Epithelial cell of prostate (primary cell): ENCODE measurements around the gene GPR75.
"Not testable (repeated sequence)": the region's sequence is repeated elsewhere in the genome, so short reads cannot be mapped to it uniquely, and the experiment has no call there.

Source experiments
- DNase-seq: peaks from one replicate; pipeline ENCODE4 v3.0.0-alpha.2; 2011; ENCODE audit warnings: low read depth, low spot score
- H3K27ac ChIP-seq: fragments of 450-650 bp; 2 replicates; pipeline ENCODE4 v1.5.1; 2017; ENCODE audit warnings: mild to moderate bottlenecking

Gene GPR75

DNA sequence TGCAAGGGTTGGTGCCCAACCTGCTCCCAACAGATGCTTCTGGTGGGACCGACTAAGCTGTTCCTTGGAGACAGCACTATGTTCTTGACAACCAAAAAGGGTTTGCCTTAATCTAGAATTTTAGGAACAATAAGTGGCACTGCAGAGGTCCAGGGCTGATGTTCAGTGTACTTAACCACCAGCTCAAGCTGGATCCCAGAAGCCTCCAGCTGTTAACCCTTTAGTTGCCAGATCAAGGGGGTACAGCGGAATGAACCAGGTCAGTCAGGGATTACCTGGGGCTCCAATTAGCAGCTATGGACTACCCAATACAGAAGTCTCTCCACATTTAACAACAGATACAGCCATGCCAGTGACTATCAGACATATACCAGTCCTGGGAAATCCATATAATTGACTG lies 3.5 kb downstream of the GPR75 start:
- no peak overlapping the region for H3K27ac ChIP-seq
- no peak for DNase-seq

DNA sequence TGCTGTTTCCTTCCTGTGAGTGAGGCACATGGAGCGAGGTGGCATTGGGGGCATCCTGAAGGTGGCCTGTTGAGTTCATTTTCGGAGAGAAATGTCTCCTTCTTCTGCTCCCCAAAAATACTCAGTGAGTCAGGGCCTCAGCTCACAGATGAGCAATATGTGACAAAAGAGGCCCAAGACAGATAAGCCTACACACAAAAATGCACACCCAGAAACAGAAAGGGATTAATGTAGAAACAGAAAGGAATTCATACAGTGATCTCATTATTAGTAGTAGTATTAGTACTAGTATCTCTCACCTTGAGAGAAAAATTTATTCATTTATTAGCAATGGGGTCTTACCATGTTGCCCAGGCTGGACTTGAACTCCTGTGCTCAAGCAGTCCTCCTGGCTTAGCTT lies 5.1 kb downstream of the GPR75 start:
- H3K27ac ChIP-seq = peak overlapping the region; percentile 1
- DNase-seq = no peak

DNA sequence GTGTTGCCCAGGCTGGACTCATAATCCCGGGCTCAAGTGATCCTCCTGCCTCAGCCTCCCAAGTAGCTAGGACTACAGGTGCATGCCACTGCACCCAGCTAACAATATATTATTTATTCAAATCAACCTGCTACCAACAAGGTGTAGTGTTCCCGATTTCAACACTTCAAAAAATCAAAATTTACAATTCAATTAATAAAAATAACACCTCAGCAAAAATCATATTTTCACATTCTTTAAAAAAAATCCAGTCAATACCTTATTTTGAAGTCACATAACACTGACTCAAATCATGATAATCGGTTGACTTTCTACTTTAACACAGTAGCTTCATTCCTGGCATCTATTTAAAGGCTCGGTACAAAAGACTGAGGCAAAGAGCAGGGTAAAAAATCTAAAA lies 7.2 kb downstream of the GPR75 start:
- no peak for DNase-seq
- no peak overlapping the region for H3K27ac ChIP-seq

DNA sequence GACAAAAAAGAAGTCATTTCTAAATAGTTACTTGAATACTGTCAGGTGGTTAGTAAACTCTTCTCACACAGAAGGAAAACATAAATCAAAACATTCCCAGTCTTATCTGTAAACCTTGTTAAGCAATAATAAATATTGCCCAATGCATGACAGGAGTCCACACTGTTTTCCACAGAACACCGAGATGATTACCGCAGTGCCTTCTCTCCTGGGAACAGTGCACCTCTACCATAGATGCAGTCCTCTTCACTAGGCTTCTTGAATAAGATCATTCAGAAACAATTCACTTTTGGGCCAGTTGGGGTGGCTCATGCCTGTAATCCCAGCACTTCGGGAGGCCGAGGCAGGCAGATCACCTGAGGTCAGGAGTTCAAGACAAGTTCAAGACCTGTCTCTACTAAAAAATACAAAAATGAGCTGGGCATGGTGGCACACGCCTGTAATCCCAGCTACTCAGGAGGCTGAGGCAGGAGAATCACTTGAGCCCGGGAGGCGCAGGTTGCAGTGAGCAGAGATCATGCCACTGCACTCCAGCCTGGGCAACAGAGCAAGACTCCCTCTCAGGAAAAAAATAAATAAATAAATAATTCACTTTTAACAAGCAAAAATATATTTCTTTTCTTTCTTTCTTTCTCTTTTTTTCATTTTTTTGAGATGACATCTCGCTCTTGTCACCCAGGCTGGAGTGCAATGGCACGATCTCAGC lies 8.6 kb downstream of the GPR75 start:
- DNase-seq = not testable (repeated sequence)

DNA sequence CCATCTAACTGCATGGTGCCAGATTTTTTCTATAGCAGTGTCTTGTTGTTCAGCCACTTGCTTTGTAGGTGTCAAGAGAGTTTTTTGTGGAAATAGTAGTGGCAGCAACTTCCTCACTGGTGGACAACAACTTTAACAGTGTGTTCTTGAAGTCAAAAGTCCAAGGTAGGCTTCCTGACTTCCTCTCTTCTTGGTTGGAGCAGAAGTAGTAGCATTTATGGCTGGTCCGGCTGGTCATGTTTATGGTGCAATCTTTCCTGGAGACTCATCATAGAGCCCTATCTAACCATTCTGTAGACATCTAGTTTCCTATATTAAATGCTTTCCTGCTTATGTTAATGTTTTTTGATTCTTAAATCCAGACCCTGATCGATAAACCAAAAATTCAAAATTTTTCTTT lies 11.7 kb downstream of the GPR75 start:
- DNase-seq = no peak
- H3K27ac ChIP-seq = no peak overlapping the region

More for the DNA sequence above, 8.6 kb downstream of the GPR75 start:
- H3K27ac ChIP-seq = not testable (repeated sequence)

DNA sequence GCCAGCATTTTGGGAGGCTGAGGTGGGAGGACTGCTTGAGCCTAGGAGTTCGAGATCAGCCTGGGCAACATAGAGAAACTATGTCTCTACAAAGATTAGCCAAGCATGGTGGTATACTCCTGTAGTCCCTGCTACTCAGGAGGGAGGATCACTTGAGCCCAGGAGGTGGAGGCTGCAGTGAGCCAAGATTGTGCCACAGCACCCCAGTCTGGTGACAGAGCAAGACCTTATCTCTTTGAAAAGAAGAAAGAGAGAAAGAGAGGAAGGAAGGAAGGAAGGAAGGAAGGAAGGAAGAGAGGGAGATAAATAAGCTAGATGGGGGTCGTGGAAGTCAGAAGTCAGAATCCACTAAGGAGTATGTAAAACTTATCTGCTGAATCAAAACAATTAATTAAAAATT lies 16.2 kb downstream of the GPR75 start:
- no peak for DNase-seq

DNA sequence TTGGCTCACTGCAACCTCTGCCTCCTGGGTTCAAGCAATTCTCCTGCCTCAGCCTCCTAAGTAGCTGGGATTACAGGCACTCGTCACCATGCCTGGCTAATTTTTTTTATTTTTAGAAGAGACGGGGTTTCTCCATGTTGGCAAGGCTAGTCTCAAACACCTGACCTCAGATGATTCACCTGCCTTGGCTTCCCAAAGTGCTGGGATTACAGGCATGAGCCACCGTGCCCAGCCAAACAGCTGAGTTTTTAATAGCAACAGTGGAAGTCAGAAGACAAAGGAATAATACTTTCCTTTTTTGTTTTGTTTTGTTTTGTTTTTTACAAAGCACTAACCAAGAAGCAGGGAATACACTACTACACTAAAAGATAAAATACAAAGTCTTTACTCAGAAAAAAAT lies 16.9 kb downstream of the GPR75 start:
- no peak overlapping the region for H3K27ac ChIP-seq
- DNase-seq = no peak

More for the DNA sequence above, 16.2 kb downstream of the GPR75 start:
- H3K27ac ChIP-seq = no peak overlapping the region

DNA sequence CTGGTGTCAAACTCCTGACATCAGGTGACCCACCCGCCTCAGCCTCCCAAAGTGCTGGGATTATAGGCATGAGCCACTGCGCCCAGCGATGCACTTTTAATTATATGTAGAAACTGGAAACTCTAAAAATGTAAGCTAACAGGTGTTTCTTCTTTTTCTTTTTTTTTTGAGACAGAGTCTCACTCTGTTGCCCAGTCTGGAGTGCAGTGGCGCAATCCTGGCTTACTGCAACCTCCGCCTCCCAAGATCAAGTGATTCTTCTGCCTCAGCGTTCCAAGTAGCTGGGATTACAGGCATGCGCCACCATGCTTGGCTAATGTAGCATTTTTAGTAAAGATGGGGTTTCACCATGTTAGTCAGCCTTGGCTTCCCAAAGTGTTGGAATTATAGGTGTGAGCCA lies 18.1 kb downstream of the GPR75 start:
- H3K27ac ChIP-seq, DNase-seq: not testable (repeated sequence)

DNA sequence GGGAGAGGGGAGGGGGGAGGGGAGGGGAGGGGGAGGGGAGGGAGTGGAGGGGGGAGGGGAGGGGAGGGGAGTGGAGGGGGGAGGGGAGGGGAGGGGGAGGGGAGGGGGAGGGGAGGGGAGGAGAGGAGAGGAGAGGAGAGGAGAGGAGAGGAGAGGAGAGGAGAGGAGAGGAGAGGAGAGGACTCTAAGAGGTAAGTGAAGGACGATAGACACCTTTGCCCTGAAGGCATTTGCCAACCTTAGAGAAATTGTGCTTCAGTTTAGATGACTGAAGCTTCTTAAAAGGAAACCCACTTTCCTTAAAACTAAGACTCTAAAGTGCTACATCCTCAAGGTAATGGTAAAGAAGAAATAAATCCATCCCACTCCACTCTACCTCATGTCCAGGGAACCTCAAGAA lies 19.2 kb downstream of the GPR75 start:
- DNase-seq = no peak

DNA sequence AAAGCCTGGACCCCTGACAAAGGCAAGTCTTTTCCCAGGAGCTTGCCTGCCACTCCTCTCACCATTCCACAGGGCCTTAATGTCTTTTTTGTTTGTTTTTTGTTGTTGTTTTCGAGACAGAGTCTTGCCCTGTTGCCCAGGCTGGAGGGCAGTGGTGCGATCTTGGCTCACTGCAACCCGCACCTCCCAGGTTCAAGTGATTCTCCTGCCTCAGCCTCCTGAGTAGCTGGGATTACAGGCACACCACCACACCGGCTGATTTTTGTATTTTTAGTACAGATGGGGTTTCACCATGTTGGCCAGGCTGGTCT lies 29.8 kb downstream of the GPR75 start:
- H3K27ac ChIP-seq, DNase-seq: not testable (repeated sequence)

More for the DNA sequence above, 19.2 kb downstream of the GPR75 start:
- no peak overlapping the region for H3K27ac ChIP-seq

DNA sequence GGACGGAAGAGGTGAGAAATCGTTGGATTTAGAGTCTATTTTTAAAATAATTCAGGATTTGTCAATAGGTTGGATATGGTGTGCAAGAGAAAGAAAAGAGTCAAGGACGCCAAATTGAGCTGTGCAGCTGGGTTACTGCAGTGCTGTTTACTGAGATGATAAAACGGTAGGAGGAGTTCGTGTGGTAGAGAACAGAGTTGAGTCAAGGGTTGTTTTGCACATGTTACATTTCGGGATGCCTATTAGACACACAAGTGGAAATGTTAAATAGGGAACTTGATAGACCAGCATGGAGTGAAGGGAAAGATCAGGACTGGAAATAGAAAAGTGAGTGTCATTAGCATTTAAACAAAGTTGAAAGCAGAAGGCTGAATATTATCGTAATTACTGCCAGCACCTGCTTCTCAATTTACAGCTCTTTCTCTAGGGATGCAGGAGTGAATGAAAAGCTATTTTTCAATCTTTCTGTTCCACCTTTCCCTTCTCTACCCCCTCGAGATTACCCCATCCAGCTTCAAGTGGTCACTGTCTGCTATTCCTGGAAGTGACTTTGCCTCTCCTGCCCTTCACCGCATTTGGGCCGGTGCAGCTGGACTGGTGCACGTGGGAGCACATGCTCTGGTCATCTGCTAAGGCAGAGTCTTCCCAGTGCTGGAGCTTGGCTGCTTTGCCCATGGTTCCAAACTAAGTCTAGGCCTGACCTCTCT lies 30.3 kb downstream of the GPR75 start:
- DNase-seq = no peak
- H3K27ac ChIP-seq = no peak overlapping the region

DNA sequence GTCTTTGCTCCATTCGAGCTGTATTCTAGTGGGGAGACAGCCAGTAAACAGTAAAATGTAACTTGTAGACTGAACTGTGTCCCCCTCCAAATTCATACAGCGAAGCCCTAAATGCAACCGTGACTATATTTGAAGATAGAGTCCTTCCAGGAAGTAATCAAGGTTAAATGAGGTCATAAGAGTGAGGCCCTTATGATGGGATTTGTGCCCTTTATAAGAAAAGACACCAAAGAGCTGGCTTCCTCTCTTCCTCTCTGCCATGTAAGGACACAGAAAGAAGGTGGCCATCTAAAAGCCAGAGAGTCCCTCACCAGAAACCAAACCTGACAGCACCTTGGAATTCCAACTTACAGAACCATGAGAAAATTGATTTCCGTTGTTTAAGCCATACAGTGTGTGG lies 31.4 kb downstream of the GPR75 start:
- DNase-seq = no peak
- no peak overlapping the region for H3K27ac ChIP-seq

DNA sequence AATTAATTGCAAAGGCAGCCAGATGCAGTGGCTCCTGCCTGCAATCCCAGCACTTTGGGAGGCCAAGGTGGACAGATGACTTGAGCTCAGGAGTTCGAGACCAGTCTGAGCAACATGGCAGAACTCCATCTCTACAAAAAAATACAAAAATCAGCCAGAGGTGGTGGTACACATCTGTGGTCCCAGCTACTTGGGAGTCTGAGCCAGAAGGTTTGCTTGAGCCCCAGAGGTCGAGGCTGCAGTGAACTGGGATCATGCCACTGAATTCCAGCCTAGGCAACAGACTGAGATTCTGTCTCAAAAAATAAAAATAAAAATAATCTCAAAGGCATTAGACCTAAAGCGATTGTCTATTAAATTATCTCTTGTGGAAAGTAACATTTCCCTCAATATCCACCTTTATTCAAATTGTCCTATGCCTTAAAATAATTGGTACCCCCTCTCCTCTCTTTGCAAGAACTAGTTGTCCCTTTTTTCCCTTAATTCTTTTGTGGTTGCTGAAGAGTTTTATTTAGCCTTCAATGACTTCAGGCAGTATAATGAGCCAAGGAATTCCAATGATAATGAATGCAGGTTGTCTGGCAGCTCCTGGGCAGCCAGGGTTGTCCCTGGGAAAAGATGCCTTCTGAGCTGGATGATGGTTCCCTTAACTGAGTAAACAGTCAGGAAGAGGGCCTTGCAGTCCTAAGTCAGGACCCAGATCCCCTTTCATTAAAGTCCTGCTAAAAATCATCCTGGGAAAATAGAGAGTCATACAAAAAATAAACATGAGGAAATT lies 32.2 kb downstream of the GPR75 start:
- DNase-seq = no peak
- peak overlapping the region; percentile 56 for H3K27ac ChIP-seq

DNA sequence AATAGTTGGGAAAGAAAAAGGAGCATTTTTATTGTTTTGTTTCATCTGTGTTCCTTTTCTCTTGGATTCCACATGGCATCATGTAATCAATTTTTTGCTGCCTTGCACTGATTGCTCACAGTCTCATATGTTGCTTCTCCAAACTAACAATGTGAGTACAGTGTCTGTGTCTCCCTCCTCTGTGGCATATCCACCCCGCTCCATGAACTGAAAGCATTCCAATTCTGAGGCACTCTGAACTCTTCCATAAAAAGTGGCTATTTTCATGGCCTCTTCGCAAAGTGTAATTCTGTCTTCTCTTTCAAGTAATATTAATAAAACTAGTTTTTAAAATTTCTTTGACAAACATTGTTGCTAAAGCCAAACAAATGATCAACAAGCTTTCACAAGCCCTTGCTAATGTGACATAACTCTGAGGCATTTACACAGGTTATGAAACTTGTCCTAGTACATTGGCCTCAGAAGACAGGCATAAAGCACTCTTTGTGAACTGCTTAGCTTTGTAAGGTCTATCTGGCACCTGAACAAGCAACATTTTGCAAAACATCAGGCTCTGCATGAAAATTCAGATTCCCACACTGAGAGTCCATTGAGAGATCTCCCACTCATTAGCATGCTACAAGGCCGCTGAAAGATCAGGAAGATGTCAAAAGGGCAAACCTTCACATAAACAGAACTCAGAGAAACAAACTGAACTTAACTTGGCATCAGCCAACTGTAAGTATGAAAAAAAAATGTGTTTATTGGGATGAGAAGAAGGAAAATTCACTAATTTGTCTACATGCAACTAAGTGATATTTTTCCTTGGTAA lies 33.0 kb downstream of the GPR75 start:
- H3K27ac ChIP-seq = peak overlapping the region; percentile 56
- DNase-seq = peak; percentile 16

DNA sequence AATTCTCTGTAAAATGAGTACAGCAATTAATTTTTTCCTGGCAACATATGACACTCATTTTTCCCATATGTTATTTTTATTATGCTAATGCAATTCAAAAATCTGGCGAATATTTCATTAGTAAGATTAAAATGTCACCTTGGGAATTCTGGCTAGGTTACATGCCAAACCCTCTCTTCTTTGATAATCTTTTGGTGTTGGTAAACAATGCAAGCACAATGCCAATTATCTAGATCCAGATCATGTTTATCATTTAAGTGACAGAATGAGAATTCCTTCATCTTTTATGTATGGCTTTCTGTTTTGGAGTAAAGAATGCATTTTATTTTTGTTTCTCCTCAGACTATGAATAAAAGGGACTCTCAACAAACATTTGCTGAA lies 33.7 kb downstream of the GPR75 start:
- peak overlapping the region; percentile 56 for H3K27ac ChIP-seq
- DNase-seq = no peak

DNA sequence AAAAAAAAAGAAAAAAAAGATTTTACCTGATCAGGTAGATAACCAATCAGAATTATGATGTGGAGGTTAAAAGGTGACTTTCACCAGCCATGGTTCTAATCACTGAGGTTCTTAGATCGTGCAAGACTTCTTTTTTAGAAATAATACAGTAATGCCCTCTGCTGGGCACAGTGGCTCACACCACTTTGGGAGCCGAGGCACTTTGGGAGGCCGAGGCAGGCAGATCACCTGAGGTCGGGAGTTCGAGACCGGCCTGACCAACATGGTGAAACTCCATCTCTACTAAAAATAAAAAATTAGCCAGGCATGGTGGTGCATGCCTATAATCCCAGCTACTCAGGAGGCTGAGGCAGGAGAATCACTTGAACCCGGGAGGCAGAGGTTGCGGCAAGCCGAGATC lies 36.1 kb downstream of the GPR75 start:
- DNase-seq, H3K27ac ChIP-seq: not testable (repeated sequence)

DNA sequence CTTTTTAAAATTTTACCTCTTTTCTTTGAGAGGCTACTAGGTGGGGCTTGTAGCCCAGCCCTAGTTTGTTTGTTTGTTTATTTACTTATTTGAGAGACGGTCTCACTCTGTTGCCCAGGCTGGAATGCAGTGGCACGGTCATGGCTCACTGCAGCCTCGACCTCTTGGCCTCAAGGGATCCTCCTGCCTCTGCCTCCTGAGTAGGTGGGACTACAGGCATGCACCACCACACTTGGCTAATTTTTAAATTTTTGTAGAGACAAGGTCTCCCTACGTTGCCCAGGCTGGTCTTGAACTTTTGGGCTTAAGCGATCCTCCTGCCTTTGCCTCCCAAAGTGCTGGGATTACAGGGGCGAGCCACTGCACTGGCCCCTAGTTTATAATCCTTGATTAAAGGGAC lies 38.0 kb downstream of the GPR75 start:
- no peak overlapping the region for H3K27ac ChIP-seq
- DNase-seq = no peak

DNA sequence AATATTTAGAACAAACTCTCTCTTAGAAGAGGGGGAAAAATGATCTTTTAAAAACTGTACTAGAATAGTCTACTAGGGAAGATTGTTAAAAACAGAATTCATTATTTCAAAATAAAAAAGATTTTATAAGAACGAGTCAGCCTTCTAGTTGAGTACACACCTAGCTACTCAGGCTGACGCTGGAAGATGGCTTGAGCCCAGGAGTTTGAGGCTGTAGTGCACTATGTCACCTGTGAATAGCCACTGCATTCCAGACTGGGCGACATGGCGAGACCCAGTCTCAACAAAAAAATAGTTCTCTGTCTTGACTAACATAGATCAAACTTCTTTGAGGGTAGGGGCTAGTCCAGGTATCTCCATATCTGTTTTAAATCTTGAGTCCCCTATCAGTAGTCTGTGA lies 39.1 kb downstream of the GPR75 start:
- peak overlapping the region; percentile 34 for H3K27ac ChIP-seq
- no peak for DNase-seq

DNA sequence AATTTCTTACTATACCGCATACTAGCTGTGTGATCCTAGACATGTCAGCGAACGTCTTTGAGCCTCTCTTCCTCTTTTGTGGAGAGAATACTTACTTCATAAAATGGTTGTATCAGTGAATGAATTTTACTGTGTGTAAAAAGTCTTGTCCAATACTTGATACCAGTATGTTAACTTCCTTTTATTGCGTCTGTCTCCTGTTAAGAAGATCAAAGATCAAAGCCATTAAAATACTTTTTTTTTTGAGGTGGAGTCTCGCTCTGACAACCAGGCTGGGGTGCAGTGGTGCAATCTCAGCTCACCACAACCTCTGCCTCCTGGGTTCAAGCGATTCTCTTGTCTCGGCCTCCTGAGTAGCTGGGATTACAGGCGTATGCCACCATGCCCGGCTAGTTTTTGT lies 39.7 kb downstream of the GPR75 start:
- no peak for DNase-seq
- H3K27ac ChIP-seq = peak overlapping the region; percentile 34

DNA sequence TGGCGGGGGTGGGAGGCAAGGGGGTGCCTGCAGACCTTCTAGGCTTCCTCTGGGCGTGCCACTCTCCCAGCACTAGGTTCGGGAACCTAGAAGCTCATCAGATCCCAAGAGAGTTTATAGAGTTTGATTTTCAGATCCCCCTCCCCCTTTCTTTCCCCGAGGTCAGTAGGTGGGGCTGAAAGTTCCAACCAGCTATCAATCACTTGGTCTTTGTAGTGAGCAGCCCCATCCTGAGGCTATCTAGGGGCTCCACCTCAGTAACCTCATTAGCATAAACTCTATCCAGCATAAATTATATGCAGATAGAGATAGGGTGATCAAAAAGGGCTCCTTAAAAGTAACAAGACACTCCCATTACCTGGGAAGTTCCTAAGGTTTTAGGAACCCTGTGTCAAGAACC lies 40.1 kb downstream of the GPR75 start:
- no peak overlapping the region for H3K27ac ChIP-seq
- DNase-seq = no peak
